Measurements from ENCODE around the gene VAMP4. TPM values are rescaled to one million over a fixed set of nuclear protein-coding genes. Genes with fewer than 3 reads are reported as not detected.
"Not testable (repeated sequence)": the region's sequence is repeated elsewhere in the genome, so short reads cannot be mapped to it uniquely, and the experiment has no call there.

Gene VAMP4
- polyA plus RNA-seq, 3 donors = 13.0 to 18.2 (median 16.0) TPM

GRCh38 chr1:171718216-171718615 is 23.6 kb downstream of the VAMP4 start:
- no peak for DNase-seq (ENCODE audit: extremely low read depth in 1 of 11, low read depth in 9 of 11, low spot score in 4 of 11)

GRCh38 chr1:171717062-171717718 is 24.7 kb downstream of the VAMP4 start:
- DNase-seq (ENCODE audit: extremely low read depth in 1 of 11, low read depth in 9 of 11, low spot score in 4 of 11) = no peak

GRCh38 chr1:171716616-171717015 is 25.2 kb downstream of the VAMP4 start:
- no peak for DNase-seq (ENCODE audit: extremely low read depth in 1 of 11, low read depth in 9 of 11, low spot score in 4 of 11)

- peak in 10 of 11 donors; percentile 10 to 41 (median 24) for DNase-seq (ENCODE audit: extremely low read depth in 1 of 11, low read depth in 9 of 11, low spot score in 4 of 11)
Observed at GRCh38 chr1:171715813-171716251, 26.0 kb downstream of the VAMP4 start.

- no peak for DNase-seq (ENCODE audit: extremely low read depth in 1 of 11, low read depth in 9 of 11, low spot score in 4 of 11)
Observed at GRCh38 chr1:171712341-171712740, 29.5 kb downstream of the VAMP4 start.

GRCh38 chr1:171711643-171712042 is 30.2 kb downstream of the VAMP4 start:
- no peak for DNase-seq (ENCODE audit: extremely low read depth in 1 of 11, low read depth in 9 of 11, low spot score in 4 of 11)

GRCh38 chr1:171707583-171707982 is 34.3 kb downstream of the VAMP4 start:
- DNase-seq (ENCODE audit: extremely low read depth in 1 of 11, low read depth in 9 of 11, low spot score in 4 of 11) = no peak

- DNase-seq (ENCODE audit: extremely low read depth in 1 of 11, low read depth in 9 of 11, low spot score in 4 of 11) = no peak
Observed at GRCh38 chr1:171702598-171702997, 39.3 kb downstream of the VAMP4 start.

GRCh38 chr1:171699531-171699930 is 42.3 kb downstream of the VAMP4 start:
- DNase-seq (ENCODE audit: extremely low read depth in 1 of 11, low read depth in 9 of 11, low spot score in 4 of 11) = peak in 6 of 11 donors; percentile 9 to 43 (median 22)

- DNase-seq (ENCODE audit: extremely low read depth in 1 of 11, low read depth in 9 of 11, low spot score in 4 of 11) = not testable (repeated sequence)
Observed at GRCh38 chr1:171695772-171696171, 46.1 kb downstream of the VAMP4 start.

- not testable (repeated sequence) for DNase-seq (ENCODE audit: extremely low read depth in 1 of 11, low read depth in 9 of 11, low spot score in 4 of 11)
Observed at GRCh38 chr1:171693541-171693940, 48.3 kb downstream of the VAMP4 start.

- no peak for DNase-seq (ENCODE audit: extremely low read depth in 1 of 11, low read depth in 9 of 11, low spot score in 4 of 11)
Observed at GRCh38 chr1:171683870-171684269, 58.0 kb downstream of the VAMP4 start.

GRCh38 chr1:171680339-171680738 is 61.5 kb downstream of the VAMP4 start:
- DNase-seq (ENCODE audit: extremely low read depth in 1 of 11, low read depth in 9 of 11, low spot score in 4 of 11) = no peak

GRCh38 chr1:171676823-171677222 is 65.0 kb downstream of the VAMP4 start:
- no peak for DNase-seq (ENCODE audit: extremely low read depth in 1 of 11, low read depth in 9 of 11, low spot score in 4 of 11)

- no peak for DNase-seq (ENCODE audit: extremely low read depth in 1 of 11, low read depth in 9 of 11, low spot score in 4 of 11)
Observed at GRCh38 chr1:171674431-171675405, 67.1 kb downstream of the VAMP4 start.

GRCh38 chr1:171670739-171671138 is 71.1 kb downstream of the VAMP4 start:
- no peak for DNase-seq (ENCODE audit: extremely low read depth in 1 of 11, low read depth in 9 of 11, low spot score in 4 of 11)

- no peak for DNase-seq (ENCODE audit: extremely low read depth in 1 of 11, low read depth in 9 of 11, low spot score in 4 of 11)
Observed at GRCh38 chr1:171668372-171668771, 73.5 kb downstream of the VAMP4 start.

GRCh38 chr1:171666114-171666769 is 75.6 kb downstream of the VAMP4 start:
- no peak for DNase-seq (ENCODE audit: extremely low read depth in 1 of 11, low read depth in 9 of 11, low spot score in 4 of 11)

- DNase-seq (ENCODE audit: extremely low read depth in 1 of 11, low read depth in 9 of 11, low spot score in 4 of 11) = no peak
Observed at GRCh38 chr1:171664976-171665375, 76.9 kb downstream of the VAMP4 start.

All from renal cortex interstitium (tissue), 11 donors.